Measurements from ENCODE around the gene CACFD1.
"Not testable (repeated sequence)": the region's sequence is repeated elsewhere in the genome, so short reads cannot be mapped to it uniquely, and the experiment has no call there.

GRCh38 chr9:133451865-133452264 is 7.9 kb upstream of the CACFD1 start:
- not testable (repeated sequence) for TF ChIP-seq CTCF (conservative IDR thresholded peaks at IDR 0.05; ENCODE audit: low read depth, low read length); EZH2 (IDR thresholded peaks at IDR 0.05; ENCODE audit: borderline replicate concordance, low read depth, low read length, poor library complexity, severe bottlenecking)
